Heart left ventricle (tissue), 16 donors: Measurements from ENCODE around the gene SMAD4. TPM values are rescaled to one million over a fixed set of nuclear protein-coding genes. Genes with fewer than 3 reads are reported as not detected.

Experiments
- ATAC-seq, 4 donors: fragments of 200-7000 bp; cut with Tn5 transposase; one replicate each; pipeline ENCODE4 v1.9.1; 2020 to 2022; ENCODE audit warnings: moderate library complexity in 4 of 4, mild to moderate bottlenecking in 3 of 4, moderate number of reproducible peaks in 1 of 4
- DNase-seq, 5 donors: peaks; one replicate each; pipeline ENCODE4 v3.0.0-alpha.2; 2020
- H3K27ac ChIP-seq, 12 donors: fragments of 200-600 bp; sonication (generic) in 4 of 12; one replicate each; pipeline versions ENCODE4 v1.5.0 to v1.8.0; 2016 to 2022; ENCODE audit warnings: mild to moderate bottlenecking in 2 of 12
- H3K27me3 ChIP-seq, 9 donors: fragments of 200-600 bp; sonication (generic) in 2 of 9; one replicate each; pipeline versions ENCODE4 v1.5.1 to v1.8.0; 2016 to 2022; ENCODE audit warnings: mild to moderate bottlenecking in 3 of 9
- H3K36me3 ChIP-seq, 9 donors: fragments of 200-600 bp; sonication (generic) in 2 of 9; one replicate each; pipeline versions ENCODE4 v1.5.0 to v1.8.0; 2018 to 2022; ENCODE audit warnings: mild to moderate bottlenecking in 2 of 9
- H3K4me1 ChIP-seq, 12 donors: fragments of 200-600 bp; sonication (generic) in 4 of 12; one replicate each; pipeline versions ENCODE4 v1.5.0 to v1.8.0; 2016 to 2022; ENCODE audit warnings: mild to moderate bottlenecking in 3 of 12
- H3K4me3 ChIP-seq, 12 donors: fragments of 200-600 bp; sonication (generic) in 4 of 12; one replicate each; pipeline versions ENCODE4 v1.5.0 to v1.8.0; 2017 to 2022; ENCODE audit warnings: mild to moderate bottlenecking in 9 of 12, moderate library complexity in 4 of 12
- H3K9me3 ChIP-seq, 12 donors: fragments of 200-600 bp; sonication (generic) in 4 of 12; one replicate each; pipeline versions ENCODE4 v1.5.0 to v1.8.0; 2016 to 2022; ENCODE audit warnings: mild to moderate bottlenecking in 1 of 12
- POLR2A ChIP-seq, 2 donors: fragments of 450-650 bp; IDR thresholded peaks; one replicate each; pipeline ENCODE4 v1.6.1; 2017; ENCODE audit warnings: antibody characterized with exemption in 2 of 2, mild to moderate bottlenecking in 2 of 2, moderate library complexity in 2 of 2
- WGBS, 4 donors: extraction: QIAGEN DNeasy Blood & Tissue Kit in 2 of 4; methylation state at CpG; one replicate each; pipeline versions ENCODE4 v1.1.5 to v1.1.7; 2013 to 2018; 5-methylcytosine and 5-hydroxymethylcytosine counted together
- intact Hi-C, 10 donors: fragments of 100-400 bp; cut with DNase I; formaldehyde crosslinking; loops; one replicate each; pipeline versions ENCODE4 v1.11.1 to v1.14.2; 2022
- polyA plus RNA-seq, 2 donors: library from polyadenylated mRNA; stranded (reverse); fragments of 200-250 nt; gene quantifications; one replicate each; pipeline ENCODE4 v1.2.3, GENCODE V29; 2013
- total RNA-seq, 9 donors: library from RNA; depleted of rRNA in 2 of 9; stranded (reverse); fragments of >200 nt in 2 of 9; fragmentation: NEBNext Ultra II Directional in 3 of 9; extraction: Animal tissue kit (Norgen Biotek cat#: 25700) in 3 of 9; gene quantifications; one replicate each; pipeline versions ENCODE4 v1.1.0 to v1.2.4, GENCODE V29; 2016 to 2023
- TF ChIP-seq, protein P1 (sequence below), 12 donors: fragments of 200-600 bp; sonication (generic) in 4 of 12; IDR thresholded peaks; one replicate each; pipeline versions ENCODE4 v1.5.0 to v1.8.0; 2018 to 2022; ENCODE audit warnings: antibody characterized with exemption in 12 of 12, mild to moderate bottlenecking in 5 of 12
- donor health status: ischemic (EF 13 %, LVEDD 7.1; RV severe dilation, severe dysfunction).
- donor health status: healthy with polysubstance abuse.
- donor health status: DM: no; HTN: yes; CAD: no.
- donor health status: DM: no; HTN: no; CAD: no.
- donor health status: ischemic (EF 25% LVEDD 6.9; RV normal size, moderate dysfunction).
- donor health status: ischemic (EF 25% LVEDD 5.7; RV mildly dilated, moderate dysfunction).
- donor health status: healthy.
- donor health status: DM: yes; HTN: yes; CAD: no.
- donor health status: ischemic (EF 35%, LVEDD 5.7; RV mildly dilated, moderate dysfunction).
- donor health status: nonischemic (EF 11% LVEDD 7.7; RV severe dilation, severe dysfunction).
- donor health status: DM: yes; HTN: yes; CAD: no.
- donor health status: PGD.
- donor health status: ischemic (EF 29% LVEDD 5.4; RV normal size, mild dysfunction).
- donor health status: nonischemic (EF 23%, LVEDD 6.1; RV moderate dilation, normal function).

Gene SMAD4
- total and polyA plus RNA-seq, 11 donors: 10.8 to 103 (median 87.8) TPM

DNA sequence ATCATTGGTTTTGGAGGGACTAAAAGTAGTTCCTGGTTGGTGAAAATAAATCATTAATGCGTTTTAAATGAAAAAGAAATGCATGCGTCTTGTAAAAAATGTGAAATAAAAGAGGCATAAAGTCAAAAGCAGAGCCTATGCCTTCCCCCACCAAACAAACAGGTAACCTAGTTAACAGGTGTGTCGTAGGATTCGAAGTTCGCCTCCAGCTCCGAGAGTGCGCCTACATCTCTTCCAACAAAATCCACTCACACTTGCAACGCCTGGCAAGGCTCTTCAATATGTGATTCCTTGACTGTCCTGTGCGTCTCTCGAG is 677 bp upstream of the SMAD4 start:
- 7 to 14% (median 9%) methylated on average over 10 of the region's 10 CpGs for WGBS, 4 donors
- Histone ChIP-seq H3K27me3 (no peaks in the 10 kb centered on the region), H3K36me3 (peaks cover 0 to 25% (median 10%) of the 10 kb centered on the region in 9 donors), H3K27ac (peak overlapping the region; percentile 92 to 99 (median 98)), H3K4me1 (peaks cover 9 to 73% (median 42%) of the 10 kb centered on the region in 12 donors), H3K4me3 (peak overlapping the region; percentile 54 to 97 (median 79)), H3K9me3 (no peaks in the 10 kb centered on the region)
- TF ChIP-seq POLR2A (IDR thresholded peaks at IDR 0.05): no peak
- TF ChIP-seq, protein P1, sequence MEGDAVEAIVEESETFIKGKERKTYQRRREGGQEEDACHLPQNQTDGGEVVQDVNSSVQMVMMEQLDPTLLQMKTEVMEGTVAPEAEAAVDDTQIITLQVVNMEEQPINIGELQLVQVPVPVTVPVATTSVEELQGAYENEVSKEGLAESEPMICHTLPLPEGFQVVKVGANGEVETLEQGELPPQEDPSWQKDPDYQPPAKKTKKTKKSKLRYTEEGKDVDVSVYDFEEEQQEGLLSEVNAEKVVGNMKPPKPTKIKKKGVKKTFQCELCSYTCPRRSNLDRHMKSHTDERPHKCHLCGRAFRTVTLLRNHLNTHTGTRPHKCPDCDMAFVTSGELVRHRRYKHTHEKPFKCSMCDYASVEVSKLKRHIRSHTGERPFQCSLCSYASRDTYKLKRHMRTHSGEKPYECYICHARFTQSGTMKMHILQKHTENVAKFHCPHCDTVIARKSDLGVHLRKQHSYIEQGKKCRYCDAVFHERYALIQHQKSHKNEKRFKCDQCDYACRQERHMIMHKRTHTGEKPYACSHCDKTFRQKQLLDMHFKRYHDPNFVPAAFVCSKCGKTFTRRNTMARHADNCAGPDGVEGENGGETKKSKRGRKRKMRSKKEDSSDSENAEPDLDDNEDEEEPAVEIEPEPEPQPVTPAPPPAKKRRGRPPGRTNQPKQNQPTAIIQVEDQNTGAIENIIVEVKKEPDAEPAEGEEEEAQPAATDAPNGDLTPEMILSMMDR (IDR thresholded peaks at IDR 0.05): no peak
- DNase-seq (no peak), ATAC-seq (peak in 1 of 4 donors; percentile 31)
- intact Hi-C loops: loop anchor here in 5 of 10 donors (2.0 to 10.0 kb wide), 4 partner anchors 52 to 62 kb away; partner anchors contain the start of gene ELAC1 (in 3 of the 5)

DNA sequence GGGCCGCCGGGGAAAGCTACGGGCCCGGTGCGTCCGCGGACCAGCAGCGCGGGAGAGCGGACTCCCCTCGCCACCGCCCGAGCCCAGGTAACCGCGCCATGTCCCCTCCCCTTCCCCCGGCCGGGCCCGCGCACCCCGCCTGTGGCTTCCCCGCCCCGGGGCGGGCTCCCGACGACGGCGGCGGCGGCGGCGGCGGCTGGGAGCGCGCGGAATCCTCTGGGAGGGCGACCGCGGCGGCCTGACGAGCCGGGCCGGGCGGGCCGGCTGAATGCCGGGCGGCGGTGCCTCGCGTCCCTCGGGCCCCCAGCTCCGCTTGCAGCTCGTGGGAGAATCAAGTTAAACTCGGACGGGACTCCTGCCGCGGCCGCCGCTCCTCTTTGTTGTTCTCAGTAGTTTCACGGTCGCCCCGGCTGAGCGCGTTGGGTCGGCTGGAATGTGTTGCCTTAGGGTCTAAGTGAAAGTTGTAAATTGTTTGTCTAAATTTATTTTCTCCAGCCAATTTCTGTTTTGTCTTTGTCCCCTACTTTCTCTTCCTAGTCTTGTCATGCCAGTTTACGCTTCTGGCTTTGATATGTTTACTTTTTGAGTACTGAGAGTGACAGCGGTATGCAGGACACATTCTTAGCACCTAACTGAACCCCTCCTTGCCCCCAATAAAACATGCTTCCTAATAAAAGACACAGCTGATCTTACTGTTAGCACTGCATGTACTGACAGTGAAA is 685 bp downstream of the SMAD4 start:
- Histone ChIP-seq H3K4me3 (peak overlapping the region; percentile 54 to 97 (median 79)), H3K27ac (peak overlapping the region; percentile 92 to 99 (median 98)), H3K9me3 (no peaks in the 10 kb centered on the region), H3K27me3 (no peaks in the 10 kb centered on the region), H3K4me1 (peaks cover 13 to 75% (median 54%) of the 10 kb centered on the region in 12 donors), H3K36me3 (peaks cover 0 to 30% (median 6%) of the 10 kb centered on the region in 9 donors)
- intact Hi-C loops: loop anchor here in 5 of 10 donors (1.0 to 10.0 kb wide), 6 partner anchors 62 to 167 kb away; partner anchors contain the start of genes ME2 (in 4 of the 5), ELAC1 (in 2 of the 5) and MEX3C (in 2 of the 5)
- TF ChIP-seq POLR2A (IDR thresholded peaks at IDR 0.05): no peak
- TF ChIP-seq, protein P1 (IDR thresholded peaks at IDR 0.05): no peak
- WGBS, 4 donors: 1 to 2% (median 1%) methylated on average over 12 to 66 of the region's 66 CpGs
- ATAC-seq (peak; percentile 29 to 88 (median 70)), DNase-seq (peak; percentile 75 to 88 (median 81))

DNA sequence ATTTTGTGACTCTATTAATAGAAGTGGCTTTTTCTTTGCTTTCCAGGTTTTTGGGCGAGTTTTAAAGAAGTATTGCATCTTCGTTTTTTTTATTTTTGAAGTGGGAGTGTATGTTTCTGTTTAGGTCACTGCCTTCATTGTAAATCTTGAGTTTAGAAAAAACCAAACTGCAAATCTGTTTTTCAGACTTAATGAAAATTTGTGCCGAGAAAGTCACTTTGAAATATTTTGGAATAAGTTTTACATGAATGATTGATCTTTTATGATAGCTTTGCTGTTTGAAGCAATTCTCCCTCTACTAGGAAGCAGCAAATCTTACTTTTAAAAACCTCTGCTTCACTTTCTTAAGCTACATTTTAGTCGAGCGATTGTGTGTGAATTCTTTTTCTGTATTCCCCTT is 2.2 kb downstream of the SMAD4 start:
- 11 to 26% (median 14%) methylated on average over 5 of the region's 5 CpGs for WGBS, 4 donors
- Histone ChIP-seq H3K9me3 (no peaks in the 10 kb centered on the region), H3K4me1 (peaks cover 14 to 80% (median 68%) of the 10 kb centered on the region in 12 donors), H3K36me3 (peaks cover 0 to 18% (median 6%) of the 10 kb centered on the region in 9 donors), H3K27ac (peak overlapping the region in 2 of 12 donors; percentile 93 to 96), H3K4me3 (peak overlapping the region in 9 of 12 donors; percentile 77 to 97 (median 79)), H3K27me3 (no peaks in the 10 kb centered on the region)
- intact Hi-C loops: loop anchor here in 4 of 10 donors (5.0 to 10.0 kb wide), 4 partner anchors 155 to 165 kb away; partner anchors contain the start of genes ME2 (in 3 of the 4) and MEX3C (in 2 of the 4)
- ATAC-seq: no peak
- no peak for DNase-seq
- TF ChIP-seq POLR2A (IDR thresholded peaks at IDR 0.05): no peak
- TF ChIP-seq, protein P1 (IDR thresholded peaks at IDR 0.05): no peak

DNA sequence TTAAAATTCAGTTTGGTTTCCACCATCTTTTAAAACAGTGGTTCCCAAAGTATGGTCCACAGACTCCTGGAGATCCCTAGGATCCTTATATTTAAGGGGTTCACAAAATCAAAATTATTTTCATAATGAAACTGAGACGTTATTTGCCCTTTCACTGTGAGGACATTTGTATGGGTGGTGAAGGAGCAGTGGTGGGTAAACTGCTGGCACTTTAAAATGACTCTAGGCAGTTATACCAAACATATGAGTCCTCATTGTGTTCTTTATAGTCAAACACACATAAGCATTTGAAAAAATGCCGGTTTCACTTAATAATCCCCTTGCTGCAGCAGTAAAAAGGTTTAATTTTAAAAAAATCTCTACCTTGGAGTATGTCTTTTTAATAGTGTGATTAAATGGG is 7.2 kb downstream of the SMAD4 start:
- peaks cover 19 to 98% (median 88%) of the 10 kb centered on the region in 12 donors for H3K4me1 ChIP-seq
- ATAC-seq (no peak), DNase-seq (no peak)
- no peak for TF ChIP-seq POLR2A (IDR thresholded peaks at IDR 0.05)
- TF ChIP-seq, protein P1 (IDR thresholded peaks at IDR 0.05): no peak
- H3K4me3 ChIP-seq: no peak overlapping the region
- no peak overlapping the region for H3K27ac ChIP-seq
- H3K9me3 ChIP-seq: no peaks in the 10 kb centered on the region
- H3K27me3 ChIP-seq: no peaks in the 10 kb centered on the region
- 45 to 56% (median 50%) methylated on average over 2 of the region's 2 CpGs for WGBS, 4 donors
- intact Hi-C loops: loop anchor here in 2 of 10 donors (5.0 to 10.0 kb wide), 3 partner anchors 70 to 162 kb away; partner anchors contain the start of genes ELAC1 (in 1 of the 2), ME2 (in 1 of the 2) and MEX3C (in 1 of the 2)
- peaks cover 0 to 18% (median 6%) of the 10 kb centered on the region in 9 donors for H3K36me3 ChIP-seq
